Memory B cell (primary cell): ENCODE results near the gene RADIL.
A peak's percentile ranks its signal among the peaks of the same experiment; 100 is the strongest.

Experiments used
- ATAC-seq: fragments of 150-1000 bp; cut with Tn5 transposase; 2 replicates; pipeline ENCODE4 v1.10.0; 2021; ENCODE audit warnings: low read depth, mild to moderate bottlenecking, moderate library complexity
- DNase-seq, 2 donors: peaks; one replicate each; pipeline ENCODE4 v3.0.0; 2022; ENCODE audit warnings: low spot score in 2 of 2
- H3K27ac Mint-ChIP-seq: one replicate; pipeline ENCODE4 v1.8.0; 2022; ENCODE audit warnings: mild to moderate bottlenecking, moderate library complexity, mixed read lengths
- H3K27me3 Mint-ChIP-seq: one replicate; pipeline ENCODE4 v1.8.0; 2022; ENCODE audit warnings: mixed read lengths
- H3K36me3 Mint-ChIP-seq: one replicate; pipeline ENCODE4 v1.8.0; 2022; ENCODE audit warnings: mild to moderate bottlenecking, mixed read lengths
- H3K4me1 Mint-ChIP-seq: one replicate; pipeline ENCODE4 v1.8.0; 2022; ENCODE audit warnings: mixed read lengths
- H3K4me3 Mint-ChIP-seq: one replicate; pipeline ENCODE4 v1.8.0; 2022; ENCODE audit warnings: mild to moderate bottlenecking, moderate library complexity, mixed read lengths
- H3K9me3 Mint-ChIP-seq: one replicate; pipeline ENCODE4 v1.8.0; 2022; ENCODE audit warnings: mixed read lengths

RADIL gene

DNA sequence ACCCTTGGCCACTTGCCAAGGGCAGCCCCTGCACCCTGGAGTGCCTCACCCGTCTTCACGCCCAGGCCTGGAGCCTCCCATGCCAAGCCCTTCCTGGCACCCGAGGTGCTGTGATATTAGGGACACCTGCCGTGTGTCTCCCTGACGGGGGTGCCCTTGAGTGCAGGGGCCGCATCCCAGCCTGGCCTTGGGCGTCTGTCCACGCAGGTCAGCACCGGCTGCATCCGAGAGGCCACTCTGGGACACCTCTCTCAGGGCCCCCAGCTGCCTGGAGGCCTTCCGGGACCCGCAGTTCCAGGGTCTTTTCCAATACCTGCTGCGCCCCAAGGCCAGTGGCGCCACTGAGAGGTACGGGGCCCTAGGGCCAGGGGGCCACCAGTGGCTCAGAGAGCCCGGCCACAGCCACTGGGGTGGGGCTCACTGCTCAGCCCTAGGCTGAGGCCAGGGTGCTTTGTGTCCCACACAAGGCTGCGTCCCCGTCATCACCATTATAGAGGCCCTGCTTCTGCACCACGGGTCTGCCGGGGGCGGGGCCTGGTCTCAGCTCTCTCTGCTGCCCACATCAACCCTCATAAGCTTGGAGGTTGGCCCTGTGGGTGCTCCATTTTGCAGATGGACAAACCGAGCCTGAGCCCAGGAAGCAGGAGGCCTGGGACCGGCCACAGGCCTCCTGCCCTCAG lies 95.4 kb downstream of the RADIL start:
- Mint-ChIP-seq H3K4me3 (no peak overlapping the region), H3K27ac (no peak overlapping the region), H3K4me1 (no peaks in the 10 kb centered on the region), H3K36me3 (peaks cover 12% of the 10 kb centered on the region), H3K27me3 (no peaks in the 10 kb centered on the region), H3K9me3 (no peaks in the 10 kb centered on the region)
- DNase-seq = no peak
- no peak for ATAC-seq

DNA sequence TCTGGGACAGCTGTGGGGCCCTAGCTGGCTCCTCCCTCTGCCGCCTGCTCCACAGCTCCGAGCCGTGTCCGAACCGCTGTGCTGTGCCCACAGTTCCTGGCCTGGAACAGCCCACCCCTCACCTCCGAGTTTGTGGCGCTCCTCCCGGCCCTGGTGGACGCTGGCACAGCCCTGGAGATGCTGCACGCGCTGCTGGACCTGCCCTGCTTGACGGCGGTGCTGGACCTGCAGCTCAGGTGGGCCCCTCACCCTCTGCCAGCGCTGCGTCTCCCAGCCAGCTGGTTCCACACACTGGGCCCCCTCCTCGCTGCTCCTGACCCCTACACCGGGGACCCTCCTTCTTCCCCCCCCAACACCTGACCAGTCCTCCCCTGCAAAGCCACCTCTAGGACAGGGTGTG lies 96.0 kb downstream of the RADIL start:
- H3K36me3 Mint-ChIP-seq = peaks cover 12% of the 10 kb centered on the region
- H3K4me1 Mint-ChIP-seq = no peaks in the 10 kb centered on the region

DNA sequence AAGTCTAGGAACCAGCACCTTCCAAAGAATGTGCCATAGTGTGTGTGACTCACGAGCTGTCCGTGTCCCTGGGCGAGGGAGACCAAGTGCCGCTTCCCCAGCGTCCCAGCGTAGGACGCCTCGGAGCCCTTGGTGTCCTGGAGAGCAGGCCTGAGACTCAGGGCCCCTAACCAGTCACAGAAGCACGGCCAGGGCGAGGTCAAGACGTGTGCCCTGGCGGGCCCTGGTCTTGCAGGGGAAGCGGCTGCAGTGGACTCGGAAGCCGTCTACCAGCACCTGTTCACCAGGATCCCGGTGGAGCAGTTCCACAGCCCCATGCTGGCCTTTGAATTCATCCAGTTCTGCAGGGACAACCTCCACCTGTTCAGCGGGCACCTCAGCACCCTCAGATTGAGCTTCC lies 97.5 kb downstream of the RADIL start:
- Mint-ChIP-seq H3K36me3 (peaks cover 15% of the 10 kb centered on the region), H3K4me3 (no peak overlapping the region), H3K9me3 (no peaks in the 10 kb centered on the region), H3K4me1 (no peaks in the 10 kb centered on the region), H3K27ac (no peak overlapping the region), H3K27me3 (no peaks in the 10 kb centered on the region)
- DNase-seq = no peak
- ATAC-seq = no peak

More for the DNA sequence above, 96.0 kb downstream of the RADIL start:
- no peak overlapping the region for H3K27ac Mint-ChIP-seq
- H3K4me3 Mint-ChIP-seq = no peak overlapping the region
- H3K27me3 Mint-ChIP-seq = no peaks in the 10 kb centered on the region
- ATAC-seq (no peak), DNase-seq (no peak)
- no peaks in the 10 kb centered on the region for H3K9me3 Mint-ChIP-seq

DNA sequence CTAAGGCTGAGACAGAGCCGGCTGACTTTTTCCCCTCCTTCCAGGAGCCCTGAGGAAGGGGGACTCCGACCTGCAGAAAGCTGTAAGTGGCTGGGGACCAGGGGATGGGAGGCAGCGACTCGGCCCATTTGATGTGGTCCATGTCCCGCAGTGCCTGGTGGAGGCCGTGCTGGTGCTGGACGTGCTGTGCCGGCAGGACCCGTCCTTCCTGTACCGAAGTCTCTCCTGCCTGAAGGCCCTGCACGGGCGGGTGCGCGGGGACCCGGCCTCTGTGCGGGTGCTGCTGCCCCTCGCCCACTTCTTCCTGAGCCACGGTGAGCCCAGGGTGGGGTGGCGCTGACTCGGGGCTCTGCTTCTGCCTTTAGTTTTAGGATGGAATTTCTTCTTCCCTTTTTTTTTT lies 98.1 kb downstream of the RADIL start:
- Mint-ChIP-seq H3K9me3 (no peaks in the 10 kb centered on the region), H3K36me3 (peaks cover 13% of the 10 kb centered on the region), H3K27ac (no peak overlapping the region), H3K4me3 (no peak overlapping the region), H3K27me3 (no peaks in the 10 kb centered on the region), H3K4me1 (no peaks in the 10 kb centered on the region)
- ATAC-seq (no peak), DNase-seq (no peak)

DNA sequence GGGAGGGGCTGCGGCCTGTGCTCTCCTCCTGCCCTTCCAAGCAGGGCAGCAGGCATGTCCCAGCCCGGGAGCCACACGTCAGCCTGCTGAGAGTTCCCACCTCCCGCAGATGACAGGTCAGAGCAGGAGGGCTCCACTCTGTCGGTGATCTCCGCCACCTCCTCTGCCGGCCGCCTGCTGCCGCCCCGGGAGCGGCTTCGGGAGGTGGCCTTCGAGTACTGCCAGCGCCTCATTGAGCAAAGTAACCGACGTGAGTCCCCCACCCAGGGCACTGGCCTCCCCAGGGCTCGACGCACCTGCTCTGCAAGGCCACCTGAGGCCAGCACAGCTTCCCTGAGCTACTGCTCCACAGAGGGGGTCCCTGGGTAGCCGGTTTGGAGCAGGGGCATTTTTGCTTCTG lies 98.7 kb downstream of the RADIL start:
- no peak for DNase-seq
- Mint-ChIP-seq H3K4me3 (no peak overlapping the region), H3K27me3 (no peaks in the 10 kb centered on the region), H3K36me3 (peaks cover 10% of the 10 kb centered on the region), H3K27ac (no peak overlapping the region), H3K9me3 (no peaks in the 10 kb centered on the region), H3K4me1 (no peaks in the 10 kb centered on the region)
- ATAC-seq = no peak

DNA sequence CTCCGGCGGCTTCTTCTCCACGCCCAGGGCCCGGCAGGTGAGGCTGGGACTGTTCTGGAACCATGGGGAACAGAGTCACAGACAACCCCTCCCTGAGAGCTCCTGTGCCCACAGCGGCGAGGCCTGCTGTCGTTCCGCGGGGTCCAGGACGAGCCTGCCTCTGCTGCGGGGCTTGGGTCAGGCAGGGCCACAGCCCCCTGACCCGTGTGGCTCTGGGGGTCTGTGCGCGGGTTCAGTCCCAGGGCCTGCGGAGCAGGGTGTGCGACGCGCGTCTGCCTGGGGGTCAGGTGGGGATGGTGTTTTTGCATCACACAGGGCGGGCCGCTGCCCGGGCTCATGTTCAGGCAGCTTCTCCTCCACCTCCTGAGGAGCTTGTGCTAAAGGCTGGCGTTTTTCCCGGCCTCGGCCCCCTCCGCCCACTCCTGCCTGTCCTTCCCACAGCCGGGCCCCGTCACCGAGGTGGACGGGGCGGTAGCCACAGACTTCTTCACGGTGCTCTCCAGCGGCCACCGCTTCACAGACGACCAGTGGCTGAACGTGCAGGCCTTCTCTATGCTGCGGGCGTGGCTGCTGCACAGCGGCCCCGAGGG lies 99.7 kb downstream of the RADIL start:
- DNase-seq (no peak), ATAC-seq (no peak)
- Mint-ChIP-seq H3K4me1 (no peaks in the 10 kb centered on the region), H3K36me3 (peaks cover 10% of the 10 kb centered on the region), H3K27ac (no peak overlapping the region), H3K9me3 (no peaks in the 10 kb centered on the region), H3K4me3 (no peak overlapping the region), H3K27me3 (no peaks in the 10 kb centered on the region)

DNA sequence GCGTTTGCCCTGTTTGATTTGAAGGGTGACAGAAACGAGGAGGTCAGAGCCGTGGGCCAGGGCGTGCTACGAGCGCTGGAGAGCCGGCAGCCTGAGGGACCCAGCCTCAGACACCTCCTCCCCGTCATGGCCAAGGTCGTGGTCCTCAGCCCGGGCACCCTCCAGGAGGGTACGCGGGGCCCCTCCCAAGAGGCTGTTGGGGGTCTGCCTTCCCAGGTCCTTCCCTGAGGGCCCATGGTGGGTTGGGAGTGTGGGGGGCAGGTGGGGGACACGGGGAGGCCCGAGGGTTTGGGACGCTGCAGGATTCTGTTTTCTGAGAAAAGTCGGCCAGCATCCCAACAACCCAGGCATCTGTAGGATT lies 100.2 kb downstream of the RADIL start:
- DNase-seq (no peak), ATAC-seq (no peak)
- peaks cover 11% of the 10 kb centered on the region for H3K36me3 Mint-ChIP-seq
- peaks cover 2% of the 10 kb centered on the region for H3K4me1 Mint-ChIP-seq
- H3K4me3 Mint-ChIP-seq = no peak overlapping the region
- H3K27ac Mint-ChIP-seq = no peak overlapping the region
- no peaks in the 10 kb centered on the region for H3K27me3 Mint-ChIP-seq
- H3K9me3 Mint-ChIP-seq = no peaks in the 10 kb centered on the region

DNA sequence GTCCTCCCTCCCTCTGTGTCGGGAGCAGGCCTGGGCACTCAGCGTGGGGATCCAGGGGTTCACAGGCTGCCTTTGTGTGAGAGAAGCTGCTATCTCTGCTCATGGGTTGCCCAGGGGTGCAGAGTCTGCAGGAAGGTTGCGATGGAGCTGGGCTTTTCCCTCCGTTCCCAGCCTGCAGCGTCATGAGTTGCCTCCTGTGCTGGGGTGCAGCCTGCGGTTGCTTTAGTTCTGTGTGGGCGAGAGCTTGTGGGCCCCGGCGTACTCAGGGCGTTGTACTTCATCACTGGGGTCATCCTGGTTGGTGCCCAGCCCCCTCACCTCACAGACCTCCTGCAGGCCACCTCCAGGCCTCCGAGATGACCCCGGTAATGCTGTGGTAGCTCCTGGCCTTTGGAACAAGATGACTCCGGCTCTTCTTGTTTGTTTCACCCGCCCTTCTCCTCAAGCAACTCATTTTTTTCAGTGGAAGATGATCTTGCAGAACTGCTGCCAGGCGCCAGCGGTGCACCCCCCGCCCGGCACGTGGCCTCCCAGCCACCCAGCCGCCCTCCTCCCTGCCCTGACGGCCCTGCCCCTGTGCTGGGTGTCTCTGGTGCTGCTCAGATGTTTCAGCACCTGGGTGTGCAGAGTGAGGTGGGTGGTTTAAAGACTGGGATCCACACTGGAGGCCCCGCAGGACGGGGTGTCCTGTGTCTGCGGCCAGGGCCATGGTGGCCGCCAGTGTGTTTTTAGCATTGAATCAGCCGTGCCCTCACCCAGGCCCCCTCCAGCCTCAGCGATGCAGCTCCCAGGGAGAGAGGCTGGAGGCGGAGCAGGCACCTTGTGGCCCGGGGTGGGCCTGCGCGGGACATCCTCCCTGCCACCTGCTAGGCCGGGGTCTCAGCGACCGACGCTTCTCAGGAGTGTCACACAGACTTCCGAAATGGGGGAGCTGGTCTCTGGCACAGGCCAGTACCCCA lies 100.9 kb downstream of the RADIL start:
- Mint-ChIP-seq H3K4me1 (peaks cover 6% of the 10 kb centered on the region), H3K36me3 (peaks cover 11% of the 10 kb centered on the region), H3K9me3 (no peaks in the 10 kb centered on the region), H3K27me3 (no peaks in the 10 kb centered on the region), H3K4me3 (no peak overlapping the region), H3K27ac (no peak overlapping the region)
- DNase-seq = no peak
- ATAC-seq = no peak

DNA sequence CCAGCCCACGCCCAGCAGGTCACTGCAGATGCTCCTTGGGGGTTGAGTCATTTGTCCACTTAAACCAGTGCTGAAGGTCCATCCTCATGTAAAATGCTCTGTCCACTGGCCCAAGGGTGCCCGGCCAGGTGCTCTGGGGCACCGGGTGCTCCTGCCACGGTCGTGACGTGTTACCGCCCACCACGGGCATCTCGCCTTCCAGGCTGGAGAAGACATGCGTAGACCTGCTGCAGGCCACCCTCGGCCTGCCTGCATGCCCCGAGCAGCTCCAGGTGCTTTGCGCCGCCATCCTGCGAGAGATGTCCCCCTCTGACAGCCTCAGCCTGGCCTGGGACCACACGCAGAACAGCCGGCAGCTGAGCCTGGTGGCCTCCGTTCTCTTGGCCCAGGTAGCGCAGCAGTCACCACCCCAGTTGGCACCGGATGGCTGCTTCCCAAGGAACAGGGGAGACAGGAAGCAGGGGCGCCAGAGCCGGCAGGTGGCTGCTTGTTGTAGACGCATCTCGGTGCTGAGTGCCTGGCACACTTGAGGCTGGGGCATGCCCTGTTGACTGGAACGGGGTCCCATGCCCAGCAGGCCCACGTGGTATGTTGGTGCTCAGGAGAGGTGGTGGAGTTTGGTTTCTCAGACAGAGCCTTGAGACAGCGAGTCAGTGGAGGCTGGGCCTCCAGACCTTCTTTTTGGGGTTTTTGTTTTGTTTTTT lies 102.0 kb downstream of the RADIL start:
- Mint-ChIP-seq H3K4me3 (no peak overlapping the region), H3K36me3 (peaks cover 11% of the 10 kb centered on the region), H3K27ac (no peak overlapping the region), H3K4me1 (peaks cover 11% of the 10 kb centered on the region), H3K27me3 (no peaks in the 10 kb centered on the region), H3K9me3 (no peaks in the 10 kb centered on the region)
- no peak for DNase-seq
- no peak for ATAC-seq

DNA sequence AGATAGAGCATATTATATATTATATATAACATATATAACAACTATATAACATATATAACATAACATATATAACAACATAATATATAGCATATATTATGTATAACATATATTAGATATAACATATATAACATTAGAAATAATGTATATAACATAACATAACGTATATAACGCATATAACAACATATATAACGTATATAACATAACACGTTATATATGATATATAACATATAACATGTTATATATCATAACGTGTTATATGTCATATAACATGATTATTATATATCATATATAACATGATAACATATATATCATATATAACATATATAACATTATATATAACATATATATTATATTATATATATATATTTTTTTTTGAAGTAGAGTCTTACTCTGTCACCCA lies 104.4 kb downstream of the RADIL start:
- Mint-ChIP-seq H3K4me3 (no peak overlapping the region), H3K4me1 (peaks cover 23% of the 10 kb centered on the region), H3K27ac (no peak overlapping the region), H3K27me3 (no peaks in the 10 kb centered on the region), H3K9me3 (no peaks in the 10 kb centered on the region), H3K36me3 (peaks cover 9% of the 10 kb centered on the region)
- ATAC-seq (no peak), DNase-seq (no peak)

DNA sequence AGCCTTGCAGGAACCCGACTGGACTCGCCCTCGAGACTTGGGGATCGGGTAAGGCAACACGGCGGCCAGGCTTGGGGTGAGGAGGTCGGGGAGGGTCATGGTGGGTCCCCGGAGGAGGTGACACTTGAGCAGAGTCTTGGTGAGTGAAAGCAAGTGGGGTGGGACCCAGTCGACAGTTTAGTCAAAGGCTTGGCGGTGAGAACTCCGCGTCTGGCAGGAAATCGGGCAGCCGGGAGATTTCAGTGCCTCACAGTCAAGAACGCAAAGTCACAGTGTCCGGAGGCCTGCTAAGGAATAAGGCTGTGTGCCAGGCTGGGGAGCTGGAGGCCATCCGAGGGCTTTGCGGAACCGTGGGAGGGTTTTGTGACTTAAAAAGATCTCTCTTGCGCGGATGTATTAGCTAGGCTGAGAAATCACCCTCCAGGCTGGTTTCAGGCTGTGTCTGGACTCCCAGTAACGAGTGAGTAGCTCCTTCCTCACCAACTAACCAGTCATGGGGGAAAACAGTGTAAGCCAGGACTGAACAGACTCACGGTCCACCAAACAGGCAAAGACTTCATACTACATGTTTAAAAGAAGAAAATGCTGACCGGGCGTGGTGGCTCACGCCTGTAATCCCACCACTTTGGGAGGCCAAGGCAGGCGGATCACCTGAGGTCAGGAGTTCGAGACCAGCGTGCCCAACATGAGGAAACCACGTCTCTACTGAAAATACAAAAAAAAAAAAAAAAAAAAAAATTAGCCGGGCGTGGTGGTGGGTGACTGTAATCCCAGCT lies 107.5 kb downstream of the RADIL start:
- Mint-ChIP-seq H3K36me3 (peaks cover 4% of the 10 kb centered on the region), H3K9me3 (no peaks in the 10 kb centered on the region), H3K4me1 (peaks cover 26% of the 10 kb centered on the region), H3K27me3 (no peaks in the 10 kb centered on the region), H3K4me3 (peak overlapping the region; percentile 97), H3K27ac (peak overlapping the region; percentile 97)
- ATAC-seq (peak; percentile 7), DNase-seq (peak in 1 of 2 donors; percentile 19)

DNA sequence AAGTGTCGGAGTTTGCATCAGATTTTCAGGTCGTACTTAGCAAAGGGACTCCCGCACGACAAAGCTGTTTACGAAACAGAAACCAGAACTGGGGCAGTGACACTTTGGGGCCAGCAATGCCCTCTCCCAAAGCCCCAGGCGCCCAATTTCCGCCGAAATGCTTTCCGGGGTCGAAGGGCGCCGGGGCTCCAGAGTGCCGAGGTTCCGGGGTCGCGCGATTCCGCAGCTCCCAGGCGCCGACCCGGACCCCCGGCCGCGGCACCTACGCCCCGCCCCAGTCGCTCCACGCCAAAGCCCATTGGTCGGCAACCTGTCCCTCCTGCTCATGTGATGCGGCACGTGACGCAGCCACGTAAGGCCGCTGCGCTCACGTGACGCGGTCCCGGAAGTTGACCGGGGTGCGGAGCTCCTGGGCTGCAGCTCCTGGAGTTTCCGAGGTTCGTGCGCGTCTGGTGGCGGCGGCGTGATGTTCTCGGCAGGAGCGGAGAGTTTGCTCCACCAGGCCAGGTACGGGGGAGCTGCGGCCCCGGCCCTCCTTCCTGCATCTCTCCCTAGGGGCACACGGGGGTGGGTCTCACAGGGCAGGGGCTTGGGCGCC lies 108.2 kb downstream of the RADIL start, which contains the start of gene AP5Z1:
AP5Z1 (plus strand) TSS at position 374 of the 598 bp plus-strand sequence; CDS start at position 467, 93 bp downstream.
- no peaks in the 10 kb centered on the region for H3K9me3 Mint-ChIP-seq
- H3K4me3 Mint-ChIP-seq = peak within 1 kb of the TSS; percentile 97
- H3K27me3 Mint-ChIP-seq = no peaks in the 10 kb centered on the region
- DNase-seq (peak; percentile 87 to 92), ATAC-seq (peak; percentile 88)
- peaks cover 28% of the 10 kb centered on the region for H3K4me1 Mint-ChIP-seq
- peak within 1 kb of the TSS; percentile 97 for H3K27ac Mint-ChIP-seq
- peaks cover 4% of the 10 kb centered on the region for H3K36me3 Mint-ChIP-seq
